Measurements from ENCODE around the gene GLI2. TPM values are rescaled to one million over a fixed set of nuclear protein-coding genes. Genes with fewer than 3 reads are reported as not detected.

Gene GLI2
- total and polyA plus RNA-seq, 9 of the 15 experiments (the other 6 are each of a cell fraction or from before 2014, with no cell fraction given): 0.24 TPM; not detected in 8

GRCh38 chr2:120731175-120731574 lies 4.5 kb upstream of the GLI2 start (continued):
- TF ChIP-seq, protein P1, sequence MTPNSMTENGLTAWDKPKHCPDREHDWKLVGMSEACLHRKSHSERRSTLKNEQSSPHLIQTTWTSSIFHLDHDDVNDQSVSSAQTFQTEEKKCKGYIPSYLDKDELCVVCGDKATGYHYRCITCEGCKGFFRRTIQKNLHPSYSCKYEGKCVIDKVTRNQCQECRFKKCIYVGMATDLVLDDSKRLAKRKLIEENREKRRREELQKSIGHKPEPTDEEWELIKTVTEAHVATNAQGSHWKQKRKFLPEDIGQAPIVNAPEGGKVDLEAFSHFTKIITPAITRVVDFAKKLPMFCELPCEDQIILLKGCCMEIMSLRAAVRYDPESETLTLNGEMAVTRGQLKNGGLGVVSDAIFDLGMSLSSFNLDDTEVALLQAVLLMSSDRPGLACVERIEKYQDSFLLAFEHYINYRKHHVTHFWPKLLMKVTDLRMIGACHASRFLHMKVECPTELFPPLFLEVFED (CRISPR knock-in tag; conservative IDR thresholded peaks at IDR 0.05): no peak
- TF ChIP-seq, protein P2, sequence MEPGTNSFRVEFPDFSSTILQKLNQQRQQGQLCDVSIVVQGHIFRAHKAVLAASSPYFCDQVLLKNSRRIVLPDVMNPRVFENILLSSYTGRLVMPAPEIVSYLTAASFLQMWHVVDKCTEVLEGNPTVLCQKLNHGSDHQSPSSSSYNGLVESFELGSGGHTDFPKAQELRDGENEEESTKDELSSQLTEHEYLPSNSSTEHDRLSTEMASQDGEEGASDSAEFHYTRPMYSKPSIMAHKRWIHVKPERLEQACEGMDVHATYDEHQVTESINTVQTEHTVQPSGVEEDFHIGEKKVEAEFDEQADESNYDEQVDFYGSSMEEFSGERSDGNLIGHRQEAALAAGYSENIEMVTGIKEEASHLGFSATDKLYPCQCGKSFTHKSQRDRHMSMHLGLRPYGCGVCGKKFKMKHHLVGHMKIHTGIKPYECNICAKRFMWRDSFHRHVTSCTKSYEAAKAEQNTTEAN (CRISPR knock-in tag; IDR thresholded peaks at IDR 0.05): no peak
- no peak for TF ChIP-seq STAT5A (IDR thresholded peaks at IDR 0.05; ENCODE audit: borderline replicate concordance, low read length)

- FAIRE-seq: no peak
- H4K20me1 ChIP-seq (replicated peaks; ENCODE audit: control insufficient read depth, insufficient read depth, low read length): no peaks in the 10 kb centered on the region
- DNase-seq (ENCODE audit: extremely low read depth in 1 of 4, low spot score in 3 of 4): no peak
- in situ Hi-C loops (cut with MboI) (no loop called here), intact Hi-C loops (cut with micrococcal nuclease) (no loop called here)
- H3K9ac ChIP-seq (ENCODE audit: insufficient read depth in 1 of 2, low read depth in 2 of 2, low read length in 2 of 2): no peak overlapping the region
- H3K4me3 ChIP-seq: no peak overlapping the region
- H3K4me1 ChIP-seq (replicated peaks in 1 of 2; ENCODE audit: control insufficient read depth in 2 of 2, insufficient read depth in 2 of 2, low read length in 2 of 2): peaks cover 0 to 11% of the 10 kb centered on the region in 2 experiments; a peak in 2 of 5 replicates
- no peak for ATAC-seq
- ChIA-PET POLR2A (interaction anchor here (1.0 kb wide), 1 partner anchor 51 kb away, joined by 3 read pairs; no protein-coding TSS in a partner anchor), CTCF (ENCODE audit: low intra/inter-chr PET ratio) (no interaction called here)
- no peak overlapping the region for H3K4me2 ChIP-seq (ENCODE audit: insufficient read depth, low read length)
- no peak overlapping the region for H2AFZ ChIP-seq (ENCODE audit: low read depth, low read length)
- H3K27me3 ChIP-seq (ENCODE audit: control insufficient read depth in 2 of 2, insufficient read depth in 2 of 2, low read length in 2 of 2): peaks cover 22 to 45% of the 10 kb centered on the region in 2 experiments
- no peak for TF ChIP-seq KLF6 (CRISPR knock-in tag; IDR thresholded peaks at IDR 0.05; ENCODE audit: borderline replicate concordance)
- no peak for TF ChIP-seq ERF (CRISPR knock-in tag; IDR thresholded peaks at IDR 0.05)
- no peak for TF ChIP-seq PPARD (CRISPR knock-in tag; IDR thresholded peaks at IDR 0.05)
- H3K36me3 ChIP-seq (ENCODE audit: control insufficient read depth, insufficient read depth, low read length): no peaks in the 10 kb centered on the region
- no peaks in the 10 kb centered on the region for H3K79me2 ChIP-seq (ENCODE audit: control insufficient read depth, insufficient read depth, low read length)
- no peaks in the 10 kb centered on the region for H3K9me3 ChIP-seq (replicated peaks; ENCODE audit: control insufficient read depth, insufficient read depth, low read depth, low read length)
- no peaks in the 10 kb centered on the region for H3K9me1 ChIP-seq (ENCODE audit: control insufficient read depth, insufficient read depth, low read length)
- no peak overlapping the region for H3K27ac ChIP-seq (ENCODE audit: extremely low read depth, low read depth, low read length)
- WGBS (ENCODE audit: insufficient coverage, low coverage, missing lambda C conversion rate): 5% methylated on average over 14 of the region's 14 CpGs
- BruUV-seq (replicated peaks): no TSS peak
Measured at GRCh38 chr2:120732506-120733237, 3.0 kb upstream of the GLI2 start.

Data from K562 (cell line).